SK-N-SH treated with all-trans-retinoic acid at 6 μM for 48 hours (cell line): Measurements from ENCODE around the gene CAMK4.
A peak's percentile ranks its signal among the peaks of the same experiment; 100 is the strongest.

ENCODE experiments used
- ATAC-seq: fragments of 200-7000 bp; cut with Tn5 transposase; 3 replicates; pipeline ENCODE4 v1.9.1; 2020; ENCODE audit warnings: mild to moderate bottlenecking, moderate library complexity
- ARNTL ChIP-seq: fragments of 450-650 bp; formaldehyde crosslinking; IDR thresholded peaks from 2 replicates; pipeline ENCODE4 v1.5.0; 2020; ENCODE audit warnings: low read depth, mild to moderate bottlenecking, moderate library complexity, borderline replicate concordance
- BACH2 ChIP-seq: fragments of 250-450 bp; sonication (Bioruptor Pico); IDR thresholded peaks from 2 replicates; pipeline ENCODE4 v1.9.0; 2021; ENCODE audit warnings: mild to moderate bottlenecking, borderline replicate concordance
- CREB5 ChIP-seq: fragments of 250-450 bp; sonication (Bioruptor Pico); IDR thresholded peaks from 2 replicates; pipeline ENCODE4 v1.5.1; 2020; ENCODE audit warnings: low read depth, mild to moderate bottlenecking, moderate library complexity
- CSDC2 ChIP-seq: fragments of 250-450 bp; sonication (Bioruptor Pico); IDR thresholded peaks from 2 replicates; pipeline ENCODE4 v1.5.0; 2020; ENCODE audit warnings: mild to moderate bottlenecking, moderate library complexity
- ESRRG ChIP-seq: fragments of 250-450 bp; sonication (Bioruptor Pico); IDR thresholded peaks from 2 replicates; pipeline ENCODE4 v1.6.1; 2021; ENCODE audit warnings: mild to moderate bottlenecking
- GLIS3 ChIP-seq: fragments of 250-450 bp; sonication (Bioruptor Pico); IDR thresholded peaks from 2 replicates; pipeline ENCODE4 v1.5.0; 2020; ENCODE audit warnings: mild to moderate bottlenecking, moderate library complexity
- ISL1 ChIP-seq: fragments of 250-450 bp; sonication (Bioruptor Pico); IDR thresholded peaks from 2 replicates; pipeline ENCODE4 v2.1.2; 2022; ENCODE audit warnings: mild to moderate bottlenecking, moderate library complexity
- OSR1 ChIP-seq: fragments of 250-450 bp; sonication (Bioruptor Pico); IDR thresholded peaks from 2 replicates; pipeline ENCODE4 v1.8.0; 2022; ENCODE audit warnings: moderate library complexity, mild to moderate bottlenecking, inconsistent platforms
- PATZ1 ChIP-seq: fragments of 250-450 bp; sonication (Bioruptor Pico); IDR thresholded peaks from 2 replicates; pipeline ENCODE4 v1.8.0; 2020; ENCODE audit warnings: mild to moderate bottlenecking, moderate library complexity, borderline replicate concordance
- PPARA ChIP-seq: fragments of 250-450 bp; sonication (Bioruptor Pico); IDR thresholded peaks from 2 replicates; pipeline ENCODE4 v1.5.0; 2020; ENCODE audit warnings: mild to moderate bottlenecking, borderline replicate concordance
- RARB ChIP-seq: fragments of 250-450 bp; sonication (Bioruptor Pico); IDR thresholded peaks from 2 replicates; pipeline ENCODE4 v1.8.0; 2021; ENCODE audit warnings: mild to moderate bottlenecking, moderate library complexity
- SNAI2 ChIP-seq: fragments of 250-450 bp; sonication (Bioruptor Pico); IDR thresholded peaks from 2 replicates; pipeline ENCODE4 v1.5.0; 2020; ENCODE audit warnings: mild to moderate bottlenecking, moderate library complexity
- TCF4 ChIP-seq: fragments of 250-450 bp; sonication (Bioruptor Pico); IDR thresholded peaks from 2 replicates; pipeline ENCODE4 v1.8.0; 2021; ENCODE audit warnings: mild to moderate bottlenecking, moderate library complexity, borderline replicate concordance
- TOX ChIP-seq: fragments of 250-450 bp; sonication (Bioruptor Pico); IDR thresholded peaks from 2 replicates; pipeline ENCODE4 v1.8.0; 2021; ENCODE audit warnings: mild to moderate bottlenecking, moderate library complexity, borderline replicate concordance
- TSHZ2 ChIP-seq: fragments of 250-450 bp; sonication (Bioruptor Pico); IDR thresholded peaks from 2 replicates; pipeline ENCODE4 v1.5.0; 2020; ENCODE audit warnings: mild to moderate bottlenecking, moderate library complexity
- ZFP3 ChIP-seq: fragments of 250-450 bp; sonication (Bioruptor Pico); IDR thresholded peaks from 2 replicates; pipeline ENCODE4 v1.5.0; 2020; ENCODE audit warnings: mild to moderate bottlenecking, moderate library complexity
- ZFP30 ChIP-seq: fragments of 450-650 bp; formaldehyde crosslinking; IDR thresholded peaks from 2 replicates; pipeline ENCODE4 v1.5.0; 2022; ENCODE audit warnings: mild to moderate bottlenecking, moderate library complexity
- ZNF565 ChIP-seq: fragments of 450-650 bp; formaldehyde crosslinking; conservative IDR thresholded peaks from 2 replicates; pipeline ENCODE4 v1.5.0; 2020; ENCODE audit warnings: low read depth, mild to moderate bottlenecking, moderate library complexity
- ZNF70 ChIP-seq: fragments of 450-650 bp; formaldehyde crosslinking; IDR thresholded peaks from 2 replicates; pipeline ENCODE4 v1.5.0; 2020; ENCODE audit warnings: mild to moderate bottlenecking, moderate library complexity
- ZNF8 ChIP-seq: fragments of 450-650 bp; formaldehyde crosslinking; IDR thresholded peaks from 2 replicates; pipeline ENCODE4 v1.5.0; 2020; ENCODE audit warnings: mild to moderate bottlenecking, moderate library complexity
- TF ChIP-seq, protein P1 (sequence below): fragments of 250-450 bp; sonication (Bioruptor Pico); IDR thresholded peaks from 2 replicates; pipeline ENCODE4 v1.5.1; 2021; ENCODE audit warnings: mild to moderate bottlenecking, moderate library complexity
- TF ChIP-seq, protein P2 (sequence below): fragments of 250-450 bp; sonication (Bioruptor Pico); IDR thresholded peaks from 2 replicates; pipeline ENCODE4 v1.8.0; 2021; ENCODE audit warnings: low read depth, mild to moderate bottlenecking, moderate library complexity, borderline replicate concordance

CAMK4 gene

DNA sequence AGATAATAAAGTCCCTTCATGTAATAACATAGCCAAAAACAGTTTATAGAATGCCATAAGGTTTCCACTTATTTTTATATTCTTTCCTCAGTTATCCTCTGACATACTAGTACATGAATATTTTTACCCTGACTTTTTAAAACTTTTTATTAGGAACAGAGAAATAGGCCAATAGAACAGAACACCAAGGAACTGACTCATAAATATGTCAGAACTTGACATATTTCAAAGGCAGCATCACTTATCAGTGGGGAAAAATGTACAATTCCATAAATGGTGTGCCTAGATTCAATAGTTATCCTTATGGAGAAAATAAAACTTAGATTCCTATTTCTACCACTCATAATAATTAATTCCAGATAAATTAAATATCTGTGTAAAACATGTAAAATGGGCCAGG, 278.8 kb downstream of the CAMK4 start:
- peak; percentile 63; the same call in 2 of the 3 replicates for ATAC-seq
- TF ChIP-seq, protein P1, sequence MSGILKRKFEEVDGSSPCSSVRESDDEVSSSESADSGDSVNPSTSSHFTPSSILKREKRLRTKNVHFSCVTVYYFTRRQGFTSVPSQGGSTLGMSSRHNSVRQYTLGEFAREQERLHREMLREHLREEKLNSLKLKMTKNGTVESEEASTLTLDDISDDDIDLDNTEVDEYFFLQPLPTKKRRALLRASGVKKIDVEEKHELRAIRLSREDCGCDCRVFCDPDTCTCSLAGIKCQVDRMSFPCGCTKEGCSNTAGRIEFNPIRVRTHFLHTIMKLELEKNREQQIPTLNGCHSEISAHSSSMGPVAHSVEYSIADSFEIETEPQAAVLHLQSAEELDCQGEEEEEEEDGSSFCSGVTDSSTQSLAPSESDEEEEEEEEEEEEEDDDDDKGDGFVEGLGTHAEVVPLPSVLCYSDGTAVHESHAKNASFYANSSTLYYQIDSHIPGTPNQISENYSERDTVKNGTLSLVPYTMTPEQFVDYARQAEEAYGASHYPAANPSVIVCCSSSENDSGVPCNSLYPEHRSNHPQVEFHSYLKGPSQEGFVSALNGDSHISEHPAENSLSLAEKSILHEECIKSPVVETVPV (CRISPR knock-in tag): no peak
- TF ChIP-seq ISL1 (CRISPR knock-in tag) (no peak), CSDC2 (CRISPR knock-in tag) (no peak), ZFP3 (CRISPR knock-in tag) (no peak), ESRRG (CRISPR knock-in tag) (no peak), ZFP30 (CRISPR knock-in tag) (no peak), BACH2 (CRISPR knock-in tag) (no peak), GLIS3 (CRISPR knock-in tag) (no peak), OSR1 (no peak), RARB (CRISPR knock-in tag) (no peak), TOX (CRISPR knock-in tag) (no peak), SNAI2 (CRISPR knock-in tag) (no peak), ZNF70 (no peak), PATZ1 (no peak), PPARA (CRISPR knock-in tag) (no peak), TSHZ2 (CRISPR knock-in tag) (no peak)
- TF ChIP-seq, protein P2, sequence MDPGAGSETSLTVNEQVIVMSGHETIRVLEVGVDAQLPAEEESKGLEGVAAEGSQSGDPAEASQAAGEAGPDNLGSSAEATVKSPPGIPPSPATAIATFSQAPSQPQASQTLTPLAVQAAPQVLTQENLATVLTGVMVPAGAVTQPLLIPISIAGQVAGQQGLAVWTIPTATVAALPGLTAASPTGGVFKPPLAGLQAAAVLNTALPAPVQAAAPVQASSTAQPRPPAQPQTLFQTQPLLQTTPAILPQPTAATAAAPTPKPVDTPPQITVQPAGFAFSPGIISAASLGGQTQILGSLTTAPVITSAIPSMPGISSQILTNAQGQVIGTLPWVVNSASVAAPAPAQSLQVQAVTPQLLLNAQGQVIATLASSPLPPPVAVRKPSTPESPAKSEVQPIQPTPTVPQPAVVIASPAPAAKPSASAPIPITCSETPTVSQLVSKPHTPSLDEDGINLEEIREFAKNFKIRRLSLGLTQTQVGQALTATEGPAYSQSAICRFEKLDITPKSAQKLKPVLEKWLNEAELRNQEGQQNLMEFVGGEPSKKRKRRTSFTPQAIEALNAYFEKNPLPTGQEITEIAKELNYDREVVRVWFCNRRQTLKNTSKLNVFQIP: no peak
- TF ChIP-seq, all 23 proteins: peak for 0

DNA sequence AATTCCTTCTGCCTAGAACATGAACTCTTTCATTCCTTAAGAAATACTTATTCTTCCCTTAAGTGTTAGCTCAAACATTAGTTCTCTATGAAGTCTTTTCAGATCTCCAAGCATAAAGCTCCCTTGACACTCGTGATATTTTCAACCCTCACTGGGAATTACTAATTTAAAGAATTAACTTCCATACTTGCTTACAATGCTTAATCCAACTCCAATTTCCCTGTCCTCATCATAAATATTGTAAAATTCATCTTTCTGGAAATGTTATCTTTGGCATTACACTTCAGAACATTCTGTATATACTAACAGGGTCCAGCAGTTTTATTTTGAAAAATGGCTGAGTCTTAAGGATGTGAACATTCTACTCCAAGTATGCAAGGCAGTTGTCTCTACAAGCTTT, 280.9 kb downstream of the CAMK4 start:
- no peak for ATAC-seq
- no peak for TF ChIP-seq ZNF8
- no peak for TF ChIP-seq CSDC2 (CRISPR knock-in tag)
- TF ChIP-seq GLIS3 (CRISPR knock-in tag): no peak
- no peak for TF ChIP-seq ZNF70
- no peak for TF ChIP-seq PPARA (CRISPR knock-in tag)
- no peak for TF ChIP-seq TCF4 (CRISPR knock-in tag)
- TF ChIP-seq BACH2 (CRISPR knock-in tag): no peak
- no peak for TF ChIP-seq ZFP3 (CRISPR knock-in tag)
- TF ChIP-seq PATZ1: no peak
- TF ChIP-seq ZFP30 (CRISPR knock-in tag): no peak
- TF ChIP-seq TOX (CRISPR knock-in tag): no peak
- TF ChIP-seq ARNTL (CRISPR knock-in tag): no peak
- no peak for TF ChIP-seq ESRRG (CRISPR knock-in tag)
- no peak for TF ChIP-seq ISL1 (CRISPR knock-in tag)
- TF ChIP-seq ZNF565 (CRISPR knock-in tag): no peak
- TF ChIP-seq, protein P2: no peak
- no peak for TF ChIP-seq CREB5 (CRISPR knock-in tag)
- TF ChIP-seq RARB (CRISPR knock-in tag): no peak
- TF ChIP-seq, all 23 proteins: peak for 0
